ENCODE data around the gene KCNG2. TPM values are rescaled to one million over a fixed set of nuclear protein-coding genes. Genes with fewer than 3 reads are reported as not detected.

KCNG2 gene
- total and polyA plus RNA-seq, 2 experiments from 2014 or later = 0.13 to 0.52 TPM

GRCh38 chr18:79748321-79749180, 49.2 kb upstream of the KCNG2 start:
- H3F3A ChIP-seq (replicated peaks; ENCODE audit: low read depth) = 0 out of 2 replicates have a peak, but pooled peaks cover 5% of the 10 kb centered on the region
- peaks cover 5% of the 10 kb centered on the region for H4K20me1 ChIP-seq (replicated peaks; ENCODE audit: insufficient read depth)
- no peak overlapping the region for H3K4me3 ChIP-seq
- TF ChIP-seq ZNF331 (CRISPR knock-in tag; IDR thresholded peaks at IDR 0.05; ENCODE audit: low read depth) = no peak
- TF ChIP-seq, protein P1, sequence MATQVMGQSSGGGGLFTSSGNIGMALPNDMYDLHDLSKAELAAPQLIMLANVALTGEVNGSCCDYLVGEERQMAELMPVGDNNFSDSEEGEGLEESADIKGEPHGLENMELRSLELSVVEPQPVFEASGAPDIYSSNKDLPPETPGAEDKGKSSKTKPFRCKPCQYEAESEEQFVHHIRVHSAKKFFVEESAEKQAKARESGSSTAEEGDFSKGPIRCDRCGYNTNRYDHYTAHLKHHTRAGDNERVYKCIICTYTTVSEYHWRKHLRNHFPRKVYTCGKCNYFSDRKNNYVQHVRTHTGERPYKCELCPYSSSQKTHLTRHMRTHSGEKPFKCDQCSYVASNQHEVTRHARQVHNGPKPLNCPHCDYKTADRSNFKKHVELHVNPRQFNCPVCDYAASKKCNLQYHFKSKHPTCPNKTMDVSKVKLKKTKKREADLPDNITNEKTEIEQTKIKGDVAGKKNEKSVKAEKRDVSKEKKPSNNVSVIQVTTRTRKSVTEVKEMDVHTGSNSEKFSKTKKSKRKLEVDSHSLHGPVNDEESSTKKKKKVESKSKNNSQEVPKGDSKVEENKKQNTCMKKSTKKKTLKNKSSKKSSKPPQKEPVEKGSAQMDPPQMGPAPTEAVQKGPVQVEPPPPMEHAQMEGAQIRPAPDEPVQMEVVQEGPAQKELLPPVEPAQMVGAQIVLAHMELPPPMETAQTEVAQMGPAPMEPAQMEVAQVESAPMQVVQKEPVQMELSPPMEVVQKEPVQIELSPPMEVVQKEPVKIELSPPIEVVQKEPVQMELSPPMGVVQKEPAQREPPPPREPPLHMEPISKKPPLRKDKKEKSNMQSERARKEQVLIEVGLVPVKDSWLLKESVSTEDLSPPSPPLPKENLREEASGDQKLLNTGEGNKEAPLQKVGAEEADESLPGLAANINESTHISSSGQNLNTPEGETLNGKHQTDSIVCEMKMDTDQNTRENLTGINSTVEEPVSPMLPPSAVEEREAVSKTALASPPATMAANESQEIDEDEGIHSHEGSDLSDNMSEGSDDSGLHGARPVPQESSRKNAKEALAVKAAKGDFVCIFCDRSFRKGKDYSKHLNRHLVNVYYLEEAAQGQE (IDR thresholded peaks at IDR 0.05; ENCODE audit: unreplicated experiment) = no peak
- TF ChIP-seq EZH2phosphoT487 (IDR thresholded peaks at IDR 0.05; ENCODE audit: unreplicated experiment) = no peak
- no peak for TF ChIP-seq JUNB (IDR thresholded peaks at IDR 0.05; ENCODE audit: unreplicated experiment)
- TF ChIP-seq NANOG (IDR thresholded peaks at IDR 0.05; ENCODE audit: borderline replicate concordance) = no peak
- no peak for TF ChIP-seq CTCF (conservative IDR thresholded peaks at IDR 0.05; ENCODE audit: low read depth in 2 of 2)
- no peak overlapping the region for H3K27ac ChIP-seq (ENCODE audit: low read depth)
- no peaks in the 10 kb centered on the region for H3K9me2 ChIP-seq (ENCODE audit: insufficient read depth)
- H3K27me3 Mint-ChIP-seq (ENCODE audit: insufficient read depth, low read depth, poor library complexity) = peaks cover 6% of the 10 kb centered on the region
- ATAC-seq (no peak), DNase-seq (ENCODE audit: low spot score) (no peak)
- no peaks in the 10 kb centered on the region; the same call in 2 of the 3 replicates for H3K9me3 Mint-ChIP-seq
- H3K36me3 ChIP-seq (ENCODE audit: insufficient read depth) = no peaks in the 10 kb centered on the region
- H3K36me3 Mint-ChIP-seq (ENCODE audit: low read depth) = peaks cover 22% of the 10 kb centered on the region
- no peaks in the 10 kb centered on the region for H3K79me2 ChIP-seq (replicated peaks; ENCODE audit: insufficient read depth)
- no peaks in the 10 kb centered on the region for H3K27me3 ChIP-seq (ENCODE audit: insufficient read depth)
- H3K4me1 ChIP-seq (ENCODE audit: insufficient read depth) = no peaks in the 10 kb centered on the region
- no peak overlapping the region for H3K4me2 ChIP-seq
- H3K27ac Mint-ChIP-seq = no peak overlapping the region
- no peak overlapping the region for H2AFZ ChIP-seq
- H3K4me1 Mint-ChIP-seq = no peaks in the 10 kb centered on the region
- H3K4me3 Mint-ChIP-seq = no peak overlapping the region

- no peak overlapping the region for H3K4me2 ChIP-seq
- 0 out of 2 replicates have a peak, but pooled peaks cover 5% of the 10 kb centered on the region for H3F3A ChIP-seq (replicated peaks; ENCODE audit: low read depth)
- H3K9me3 Mint-ChIP-seq = no peaks in the 10 kb centered on the region; the same call in 2 of the 3 replicates
- no peaks in the 10 kb centered on the region for H3K4me1 ChIP-seq (ENCODE audit: insufficient read depth)
- H3K9me2 ChIP-seq (ENCODE audit: insufficient read depth) = no peaks in the 10 kb centered on the region
- ATAC-seq = no peak
- no peak overlapping the region for H3K4me3 ChIP-seq
- no peaks in the 10 kb centered on the region for H3K79me2 ChIP-seq (replicated peaks; ENCODE audit: insufficient read depth)
- DNase-seq (ENCODE audit: low spot score) = no peak
- no peaks in the 10 kb centered on the region for H3K27me3 ChIP-seq (ENCODE audit: insufficient read depth)
- H3K36me3 ChIP-seq (ENCODE audit: insufficient read depth) = no peaks in the 10 kb centered on the region
- H3K27ac Mint-ChIP-seq = no peak overlapping the region
- H3K4me1 Mint-ChIP-seq = no peaks in the 10 kb centered on the region
- no peak overlapping the region for H2AFZ ChIP-seq
- H3K36me3 Mint-ChIP-seq (ENCODE audit: low read depth) = peaks cover 19% of the 10 kb centered on the region
- H4K20me1 ChIP-seq (replicated peaks; ENCODE audit: insufficient read depth) = peaks cover 5% of the 10 kb centered on the region
- H3K4me3 Mint-ChIP-seq = no peak overlapping the region
- no peak overlapping the region for H3K27ac ChIP-seq (ENCODE audit: low read depth)
- H3K27me3 Mint-ChIP-seq (ENCODE audit: insufficient read depth, low read depth, poor library complexity) = peaks cover 5% of the 10 kb centered on the region
- no peak for TF ChIP-seq CREB1 (CRISPR knock-in tag; IDR thresholded peaks at IDR 0.05; ENCODE audit: low read depth)
- no peak for TF ChIP-seq POLR2AphosphoS5 (IDR thresholded peaks at IDR 0.05; ENCODE audit: low read depth)
- no peak for TF ChIP-seq JUNB (IDR thresholded peaks at IDR 0.05; ENCODE audit: unreplicated experiment)
- TF ChIP-seq ZNF114 (CRISPR knock-in tag; IDR thresholded peaks at IDR 0.05) = no peak
These were observed 48.2 kb upstream of the KCNG2 start for GRCh38 chr18:79749251-79750191.

Measured in GM23338 (cell line).